Fibroblast of skin of left quadriceps (primary cell): ENCODE data around the gene FAM168B.

Experiments
- DNase-seq, 2 experiments: peaks; one replicate each; pipeline ENCODE4 v3.0.0-alpha.2; 2013; ENCODE audit warnings: low read depth in 2 of 2

Gene FAM168B

DNA sequence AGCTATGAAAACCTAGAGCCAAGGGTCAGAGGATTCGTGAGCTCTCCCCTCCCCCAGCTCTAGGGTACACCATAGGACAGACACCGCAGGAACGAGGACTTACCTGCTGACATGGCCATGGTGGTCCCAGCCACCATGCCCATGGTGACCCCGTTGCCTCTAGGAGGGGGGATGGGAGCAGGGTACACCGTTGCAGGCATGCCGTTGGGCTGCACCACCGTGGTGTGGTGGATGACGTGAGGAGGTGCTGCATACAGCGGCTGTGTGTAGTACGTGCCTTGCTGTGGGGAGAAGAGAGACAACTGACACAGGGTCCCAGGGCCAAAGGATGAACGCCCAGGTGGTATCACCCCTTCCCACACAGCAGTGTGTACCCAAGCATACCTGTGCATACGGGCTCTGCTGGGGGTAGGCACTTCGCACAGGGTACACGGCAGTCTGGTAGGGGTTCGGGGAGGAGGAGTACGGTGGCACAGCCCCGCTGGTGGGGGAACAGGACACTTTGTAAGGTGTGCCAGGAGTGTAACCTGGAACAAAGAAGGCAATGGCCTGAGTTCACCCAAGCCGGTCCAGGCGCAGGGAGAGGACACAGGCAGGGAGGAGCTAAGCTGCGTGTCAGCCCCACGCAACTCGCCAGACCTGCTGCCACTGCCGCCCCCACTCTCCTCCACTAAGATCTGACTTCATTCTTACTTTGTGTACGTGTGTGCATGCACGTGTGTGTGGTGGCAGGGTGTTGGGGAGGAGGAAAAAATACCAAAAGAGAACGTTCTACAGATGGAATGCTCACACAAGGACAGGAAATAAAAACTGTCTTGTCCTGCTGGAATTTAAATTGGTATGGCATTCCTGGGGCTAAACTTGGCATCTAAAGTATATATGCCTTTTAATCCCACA lies 37.8 kb downstream of the FAM168B start:
- DNase-seq = peak; percentile 34 to 35

DNA sequence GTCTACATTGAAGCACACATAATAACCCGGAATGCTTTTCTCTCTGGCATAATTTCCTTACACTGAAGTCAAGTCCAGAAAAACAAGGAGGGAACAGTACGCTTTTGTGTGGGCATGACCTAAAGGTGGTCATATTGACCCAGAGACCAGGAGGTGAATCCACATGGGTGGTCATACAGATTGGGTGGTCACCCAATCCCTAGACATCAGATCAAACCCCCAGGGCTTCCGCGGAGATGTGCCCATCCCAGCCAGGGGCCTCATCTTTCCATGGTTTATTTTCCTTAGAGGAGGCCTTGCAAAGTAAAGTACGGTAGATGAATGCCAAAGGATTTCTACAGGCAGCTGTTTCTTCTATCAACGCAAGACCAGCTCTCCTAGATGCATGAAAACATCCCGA lies 38.8 kb downstream of the FAM168B start:
- no peak for DNase-seq

DNA sequence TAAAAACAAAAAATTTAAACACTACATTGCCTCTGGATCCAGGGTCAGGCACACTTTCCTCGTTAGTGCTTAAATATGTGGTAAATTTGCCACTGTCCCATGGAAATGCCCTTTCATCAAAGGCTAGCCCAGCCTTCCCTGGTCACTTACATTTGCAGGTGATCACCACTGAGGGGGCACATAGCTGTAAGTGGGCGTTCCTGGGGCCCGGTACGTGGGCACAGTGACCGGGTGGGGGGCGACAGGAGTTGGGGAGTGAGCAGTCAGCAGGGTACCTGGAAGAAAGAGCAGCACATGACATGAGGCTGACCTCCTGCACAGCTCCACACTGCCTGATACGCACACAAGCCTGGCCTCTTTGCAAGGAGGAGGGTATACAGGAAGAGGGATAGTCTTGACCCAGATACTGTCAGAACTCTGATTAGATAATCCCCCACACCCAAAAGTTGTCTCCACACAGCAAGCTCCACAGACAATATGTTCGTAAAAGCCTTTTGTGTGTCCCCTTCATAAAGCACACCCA lies 40.5 kb downstream of the FAM168B start:
- DNase-seq = no peak

DNA sequence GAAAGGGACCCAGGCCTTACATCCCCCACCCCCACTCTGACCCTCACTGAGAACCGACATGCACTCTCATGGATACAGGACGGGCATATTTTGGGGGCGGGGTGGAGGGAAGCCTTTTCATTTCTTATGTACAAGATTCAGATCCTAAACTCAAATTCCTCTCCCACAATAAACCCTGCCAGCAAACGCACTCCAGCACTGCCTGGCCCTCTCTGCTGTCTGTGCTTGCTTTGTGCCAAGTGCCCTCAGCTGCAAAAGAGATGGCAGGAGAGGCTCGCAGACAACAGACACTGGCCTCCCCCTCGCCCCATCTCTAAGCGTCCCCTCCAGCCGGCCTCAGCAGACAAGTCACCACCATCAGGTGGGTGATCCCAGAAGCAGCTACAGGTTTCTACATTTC lies 42.4 kb downstream of the FAM168B start:
- DNase-seq = no peak

DNA sequence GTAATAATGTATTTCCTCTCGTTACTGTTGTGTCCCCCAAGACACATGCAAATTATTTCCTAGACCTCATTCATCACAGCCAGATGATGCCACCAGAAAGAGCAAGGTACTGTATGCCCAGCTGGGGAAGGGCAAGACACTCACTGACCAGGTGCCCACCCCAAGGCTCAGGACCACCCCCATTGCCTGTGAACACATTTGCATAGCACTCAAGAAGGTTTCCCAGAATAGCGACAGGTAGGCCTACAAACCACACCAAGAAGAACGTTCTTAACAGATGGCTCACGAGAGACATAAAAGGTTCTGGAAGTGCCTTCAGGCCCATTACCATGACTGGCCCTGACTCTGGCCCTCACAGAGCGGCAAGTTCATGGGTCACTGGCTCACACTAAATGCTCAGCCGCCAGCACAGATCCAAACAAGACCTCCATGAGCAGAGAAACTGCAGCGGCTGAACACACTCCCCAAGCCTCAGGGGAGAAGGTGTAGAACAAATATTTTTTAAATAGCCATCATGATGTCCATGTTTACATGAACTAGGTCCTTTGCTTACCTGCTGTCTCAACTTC lies 44.0 kb downstream of the FAM168B start:
- DNase-seq = no peak

DNA sequence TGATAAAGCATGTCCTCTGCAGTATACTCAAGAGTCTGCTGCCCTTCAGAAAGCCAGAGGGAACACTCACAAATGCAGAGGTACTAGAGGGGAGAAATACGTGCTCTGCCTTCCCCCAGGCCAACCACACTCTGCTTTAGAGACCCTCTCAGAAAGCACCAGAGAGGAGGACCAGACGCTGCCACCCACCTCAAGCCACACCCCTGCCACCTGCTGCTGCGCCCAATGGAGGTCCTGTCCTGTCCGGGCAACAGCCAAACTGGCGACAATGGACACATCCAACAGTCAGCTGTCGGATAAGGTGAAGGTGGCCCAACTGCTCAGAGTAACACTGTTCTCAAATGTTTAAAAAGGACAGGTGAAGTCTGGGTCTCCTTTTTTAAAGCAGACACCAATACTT lies 44.6 kb downstream of the FAM168B start:
- DNase-seq = no peak

DNA sequence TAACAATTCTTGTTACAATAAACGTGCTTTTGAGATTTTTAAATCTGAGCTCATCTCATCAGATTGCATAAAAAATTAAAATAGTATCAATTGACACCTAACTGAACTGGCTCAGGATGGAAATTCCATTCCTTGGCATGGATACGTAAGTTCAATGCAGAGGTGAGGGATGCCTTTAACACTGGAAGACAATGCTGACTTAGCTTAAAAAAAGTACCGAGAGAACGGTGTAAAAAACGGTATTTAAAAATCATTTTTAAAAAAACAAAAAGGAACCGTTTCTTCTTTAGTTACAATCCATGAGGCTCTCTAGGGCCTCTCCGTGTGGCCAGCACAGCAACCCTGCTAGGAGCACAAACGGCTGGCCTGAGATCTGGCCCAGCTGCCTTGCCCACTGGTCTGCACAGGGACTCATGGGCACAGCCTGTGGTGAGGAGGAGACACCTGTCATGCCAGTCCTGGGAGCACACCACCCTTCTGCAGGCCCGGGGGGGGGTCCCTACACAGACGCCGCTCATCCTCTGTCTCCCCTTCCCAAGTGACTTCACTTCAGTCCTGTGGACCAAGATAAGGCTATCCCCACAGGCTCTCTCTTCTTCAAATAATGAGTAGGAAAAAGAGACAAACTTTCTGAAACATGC lies 45.2 kb downstream of the FAM168B start:
- DNase-seq = no peak

DNA sequence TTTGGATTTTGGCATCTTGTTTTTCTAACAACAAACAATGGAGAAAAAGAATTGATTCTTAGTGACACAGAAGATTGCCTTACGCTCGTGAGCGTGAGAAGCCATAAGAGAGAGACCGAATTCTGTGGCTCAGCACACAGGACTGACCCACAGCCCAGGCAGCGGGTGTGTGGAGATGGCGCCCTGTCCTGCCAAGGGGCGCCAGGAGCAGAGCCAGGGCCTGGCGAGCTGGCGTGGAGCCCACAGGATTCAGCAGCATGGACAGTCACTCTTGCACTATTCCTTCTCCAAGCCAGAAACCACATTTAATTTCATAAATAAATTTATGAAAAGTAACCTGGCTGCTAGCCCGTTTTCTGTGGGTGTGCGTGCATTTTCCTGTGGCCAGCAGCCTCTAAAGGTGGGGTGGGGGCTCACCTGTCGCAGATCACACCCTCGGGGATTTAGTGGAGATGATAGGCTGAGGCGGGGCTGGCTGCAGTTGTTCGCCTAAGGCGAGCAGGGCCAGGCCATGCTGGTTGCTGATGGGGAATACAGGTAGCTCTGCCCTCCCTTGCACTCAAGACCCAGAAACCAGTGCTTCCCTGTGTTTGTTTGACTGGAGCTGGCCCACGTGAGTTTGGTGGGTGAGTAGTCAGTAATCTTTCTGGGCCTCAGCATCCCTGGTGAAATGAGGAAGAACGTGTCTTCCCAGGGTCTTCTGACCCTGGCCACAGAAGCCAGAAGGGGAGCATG lies 46.2 kb downstream of the FAM168B start:
- no peak for DNase-seq

DNA sequence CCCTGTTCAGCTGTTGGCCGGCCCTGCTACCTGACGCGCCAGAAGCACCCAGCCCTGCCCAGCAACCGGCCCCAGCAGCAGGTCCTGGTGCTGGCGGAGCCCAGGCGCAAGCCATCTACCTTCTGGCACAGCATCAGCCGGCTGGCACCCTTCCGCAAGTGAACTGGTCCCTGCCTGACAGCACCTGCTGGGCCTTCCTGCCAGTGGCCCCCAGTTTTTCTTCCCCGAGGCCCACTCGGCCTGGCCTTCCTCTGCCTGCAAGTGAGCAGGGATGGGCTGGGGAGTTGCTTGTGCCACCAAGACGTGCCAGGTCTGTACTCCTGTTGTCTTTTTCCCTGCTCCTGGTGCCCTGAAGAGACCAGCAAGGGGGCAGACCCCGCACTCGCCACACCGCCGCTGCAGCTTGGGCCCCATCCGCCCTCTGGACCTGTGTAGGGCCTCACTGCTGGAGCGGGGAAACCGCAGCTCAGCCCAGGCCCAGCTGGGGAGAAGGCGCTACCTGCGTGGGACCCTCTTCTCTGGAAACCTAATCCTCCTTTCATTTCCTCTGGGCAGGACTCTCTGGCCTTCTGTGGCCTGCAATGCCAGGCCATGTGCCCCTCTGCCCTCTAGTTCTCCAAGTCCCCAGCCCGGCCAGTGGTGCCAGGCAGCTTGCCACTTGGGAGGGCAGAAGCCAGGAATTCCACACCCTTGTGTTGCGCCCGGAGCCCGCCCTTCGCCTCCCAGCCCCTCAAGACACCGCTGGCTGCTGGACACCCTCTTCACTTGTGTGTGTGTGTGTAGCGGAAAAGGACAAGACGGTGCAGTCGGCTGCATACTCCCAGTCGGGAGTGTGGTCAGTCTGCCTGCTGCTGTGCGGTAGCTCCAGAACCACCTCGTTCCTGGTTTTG lies 47.0 kb downstream of the FAM168B start:
- DNase-seq = no peak

DNA sequence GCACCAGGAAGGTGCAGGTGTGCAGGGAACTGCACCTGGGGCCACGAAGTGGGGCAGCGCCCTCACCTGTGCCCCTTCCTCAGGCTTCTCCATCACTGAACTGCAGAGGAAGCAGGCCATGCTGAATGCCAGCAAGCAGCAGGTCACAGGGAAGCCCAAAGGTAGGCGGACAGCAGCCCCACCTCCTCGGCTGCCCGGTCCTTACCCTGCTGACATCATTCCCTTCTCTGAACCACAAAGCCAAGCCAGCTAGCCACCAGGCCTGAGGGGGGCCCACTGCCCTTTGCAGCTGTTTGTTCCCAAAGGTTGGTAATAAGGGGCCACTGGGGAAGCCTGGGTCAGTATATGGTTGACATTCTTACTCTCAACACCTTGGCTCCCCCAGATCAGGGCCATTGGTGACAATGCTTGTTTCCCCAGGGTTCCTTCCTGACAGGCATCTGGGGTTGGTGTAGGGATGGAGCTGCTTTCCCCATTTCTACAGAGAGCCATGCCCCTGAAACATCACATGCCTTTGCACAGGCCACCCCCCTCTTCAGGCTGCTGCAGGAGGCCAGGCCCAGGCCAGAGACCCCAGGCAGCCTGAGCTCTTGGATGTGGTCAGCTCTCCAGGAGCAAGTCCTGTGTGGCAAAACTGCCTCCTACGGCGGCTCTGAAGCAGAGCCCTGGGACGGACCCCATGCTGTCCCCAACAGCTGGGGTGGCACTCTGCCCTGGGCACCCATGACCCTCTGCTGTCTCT lies 47.8 kb downstream of the FAM168B start:
- DNase-seq = no peak

DNA sequence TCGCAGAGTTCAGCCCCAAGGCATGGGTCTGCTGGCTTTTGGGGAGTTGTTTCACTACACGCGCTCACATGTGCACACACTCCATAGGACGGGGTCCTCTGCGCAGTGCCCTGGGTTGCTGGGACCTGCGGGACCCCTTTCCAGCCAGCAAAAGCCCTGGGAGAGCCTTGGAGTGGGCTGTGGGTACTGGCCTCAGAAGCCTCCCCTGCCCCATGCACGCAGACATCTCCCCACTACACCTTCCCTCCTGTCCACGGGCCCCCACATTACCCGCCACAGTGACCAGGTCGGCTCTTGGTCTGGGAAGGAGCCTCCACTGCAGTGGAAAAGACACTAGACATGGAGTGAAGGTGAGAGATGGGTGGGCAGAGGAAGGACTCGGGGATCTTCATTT lies 48.5 kb downstream of the FAM168B start:
- DNase-seq = no peak

DNA sequence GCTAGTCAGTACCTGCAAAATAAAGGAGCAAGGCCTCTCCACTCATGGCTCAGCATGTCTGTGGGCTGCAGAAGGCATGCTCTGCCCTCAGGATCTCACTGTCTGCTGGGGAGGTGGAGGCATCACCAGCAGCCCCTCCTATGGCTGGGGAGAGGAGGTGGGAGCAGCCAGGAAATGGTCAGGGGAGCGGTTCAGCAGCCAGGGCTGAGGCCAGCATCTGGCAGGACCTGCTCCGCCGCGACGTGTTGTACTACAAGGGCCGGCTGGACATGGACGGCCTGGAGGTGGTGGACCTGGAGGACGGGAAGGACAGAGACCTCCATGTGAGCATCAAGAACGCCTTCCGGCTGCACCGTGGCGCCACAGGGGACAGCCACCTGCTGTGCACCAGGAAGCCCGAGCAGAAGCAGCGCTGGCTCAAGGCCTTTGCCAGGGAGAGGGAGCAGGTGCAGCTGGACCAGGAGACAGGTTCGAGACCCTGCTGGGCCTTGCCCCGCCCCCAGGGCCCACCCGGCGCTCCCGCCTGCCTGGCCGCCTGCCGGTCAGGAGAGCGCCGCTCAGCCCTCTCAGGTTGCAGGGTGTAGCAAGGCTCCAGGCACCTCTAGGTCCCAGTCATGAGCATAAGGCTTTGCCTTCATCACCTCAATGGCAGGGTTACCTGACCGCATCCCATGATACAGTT lies 49.0 kb downstream of the FAM168B start:
- DNase-seq = no peak

DNA sequence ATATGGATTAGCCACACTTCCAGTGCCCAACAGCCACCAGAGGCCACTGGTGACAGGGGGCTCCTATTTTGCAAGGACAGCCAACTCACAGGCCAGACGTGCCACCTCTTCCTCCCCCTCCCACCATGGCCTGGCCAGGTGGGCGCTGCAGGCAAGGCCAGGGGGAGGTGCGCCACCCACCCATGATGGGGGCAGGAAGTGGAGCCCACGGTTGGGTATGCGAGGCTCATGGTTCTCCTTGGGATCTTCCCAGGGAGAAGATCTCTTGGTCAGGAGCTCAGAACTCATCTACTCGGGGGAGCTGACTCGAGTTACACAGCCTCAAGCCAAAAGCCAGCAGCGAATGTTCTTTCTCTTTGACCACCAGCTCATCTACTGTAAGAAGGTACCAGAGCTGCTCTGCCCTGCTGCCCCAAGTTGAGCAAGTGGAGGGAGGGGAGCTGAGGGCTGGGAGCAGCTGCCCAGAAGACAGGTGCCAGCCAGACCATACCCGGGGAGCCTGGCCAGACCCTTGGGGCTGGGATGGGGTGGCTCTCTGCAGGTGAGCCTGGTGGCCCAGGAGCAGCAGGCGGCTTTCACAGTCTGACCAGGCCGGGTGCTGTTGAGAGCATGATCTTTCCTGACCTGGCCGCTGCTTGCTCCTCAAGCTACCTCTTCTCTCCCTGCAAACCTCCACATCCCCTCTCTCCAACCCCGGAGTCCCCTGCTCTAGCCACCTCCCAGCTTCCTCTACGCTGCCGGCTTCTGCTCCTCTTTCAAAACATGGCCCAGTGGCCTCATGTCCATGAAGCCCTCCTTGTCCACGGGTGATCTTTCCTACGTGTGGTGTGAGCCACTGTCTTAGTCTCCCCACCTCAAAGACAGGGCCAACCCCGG lies 49.8 kb downstream of the FAM168B start:
- no peak for DNase-seq

DNA sequence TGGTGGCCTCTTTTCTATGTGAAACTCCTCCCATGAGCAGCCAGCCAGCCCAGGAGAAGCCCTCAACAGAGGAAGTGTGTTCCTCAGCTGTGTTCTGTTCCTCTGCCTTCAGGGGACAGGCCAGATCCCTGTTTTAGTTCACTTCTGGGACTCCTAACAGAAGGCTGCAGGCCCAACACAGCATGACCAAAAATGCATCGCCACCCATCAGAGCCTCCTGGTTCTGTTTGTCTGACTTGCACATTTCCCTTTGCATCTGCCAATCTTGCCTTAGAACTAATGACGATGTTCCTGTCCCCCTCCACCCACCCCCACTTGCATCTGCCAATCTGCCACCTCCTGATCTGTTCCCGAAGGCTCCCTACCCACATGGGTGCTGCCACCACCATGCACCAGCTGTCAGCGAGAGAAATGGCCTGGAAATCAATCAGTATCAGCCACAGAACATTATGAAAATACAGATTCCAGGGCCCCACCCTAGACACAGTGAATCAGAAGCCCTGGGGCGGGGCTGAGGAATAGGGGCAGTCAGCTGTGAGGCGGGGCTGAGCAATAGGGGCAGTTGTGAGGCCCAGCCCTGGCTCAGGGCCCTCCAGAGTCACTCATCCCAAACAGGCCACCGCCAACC lies 51.0 kb downstream of the FAM168B start:
- no peak for DNase-seq

DNA sequence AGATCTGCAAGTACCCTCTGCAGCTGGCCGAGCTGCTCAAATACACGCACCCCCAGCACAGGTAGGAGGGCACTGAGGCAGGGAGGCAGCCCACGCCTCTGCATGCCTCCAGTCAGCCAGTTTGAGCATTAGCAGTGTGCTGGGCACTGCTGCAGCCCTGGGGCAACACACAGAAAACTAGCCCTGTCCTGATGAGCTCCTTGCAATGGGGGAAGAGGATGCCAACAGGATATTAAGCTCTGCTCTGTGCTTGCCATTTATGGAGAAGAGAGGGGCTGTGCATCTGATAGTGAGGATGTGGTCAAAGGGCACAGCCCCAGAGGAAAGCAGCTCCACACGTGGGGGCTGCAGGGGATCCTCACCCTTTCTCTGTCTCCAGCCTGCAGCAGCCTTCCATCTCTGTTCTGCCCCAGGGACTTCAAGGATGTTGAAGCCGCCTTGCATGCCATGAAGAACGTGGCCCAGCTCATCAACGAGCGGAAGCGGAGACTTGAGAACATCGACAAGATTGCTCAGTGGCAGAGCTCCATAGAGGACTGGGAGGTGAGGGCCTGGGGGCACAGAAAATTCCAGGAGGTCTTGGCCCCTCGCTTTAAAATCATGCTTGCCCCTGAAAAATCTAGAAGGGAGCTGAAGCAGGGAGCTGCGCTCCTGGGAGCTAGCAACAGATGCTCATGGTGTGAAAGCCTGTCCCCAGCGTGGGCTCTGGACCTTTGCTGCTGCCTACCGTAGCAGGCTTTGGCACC lies 51.7 kb downstream of the FAM168B start:
- DNase-seq = no peak

DNA sequence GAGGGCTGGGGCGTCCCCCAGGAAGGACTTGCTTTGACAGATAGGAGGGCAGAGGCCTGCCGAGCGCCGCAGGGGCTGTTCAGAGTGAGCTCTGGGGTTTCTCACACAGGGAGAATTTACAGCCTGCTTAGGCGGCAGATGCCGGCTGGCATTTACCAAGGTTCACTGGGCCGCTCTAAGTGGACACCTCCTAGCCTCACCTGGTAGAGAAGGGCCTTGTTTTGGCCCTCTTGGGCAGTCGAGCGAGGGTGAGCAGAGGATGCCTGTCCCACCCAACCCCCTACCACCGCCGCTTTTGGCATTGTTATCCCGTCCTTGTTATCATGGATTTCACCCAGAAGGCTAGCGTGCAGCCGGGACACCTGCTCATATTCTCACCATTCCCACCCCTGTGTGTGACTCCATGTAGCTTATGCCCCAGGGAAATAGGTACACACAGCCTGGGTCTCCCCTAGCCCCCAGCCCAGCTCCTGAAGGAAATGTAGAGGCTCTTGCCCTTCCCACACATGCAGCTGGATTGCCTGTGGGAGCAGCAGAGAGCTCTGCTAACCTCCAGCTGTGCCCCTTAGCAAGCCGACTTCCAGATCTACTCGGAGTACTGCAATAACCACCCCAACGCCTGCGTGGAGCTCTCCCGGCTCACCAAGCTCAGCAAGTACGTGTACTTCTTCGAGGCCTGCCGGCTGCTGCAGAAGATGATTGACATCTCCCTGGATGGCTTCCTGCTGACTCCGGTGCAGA lies 52.4 kb downstream of the FAM168B start:
- no peak for DNase-seq
